ENCODE measurements around the gene NRG2. TPM values are rescaled to one million over a fixed set of nuclear protein-coding genes. Genes with fewer than 3 reads are reported as not detected.

Gene NRG2
- total RNA-seq = under 1 TPM; 0.11 to 0.17 TPM
- polyA plus RNA-seq = under 1 TPM in 1 of 2 donors, not detected in 1; 0.15 TPM

DNA sequence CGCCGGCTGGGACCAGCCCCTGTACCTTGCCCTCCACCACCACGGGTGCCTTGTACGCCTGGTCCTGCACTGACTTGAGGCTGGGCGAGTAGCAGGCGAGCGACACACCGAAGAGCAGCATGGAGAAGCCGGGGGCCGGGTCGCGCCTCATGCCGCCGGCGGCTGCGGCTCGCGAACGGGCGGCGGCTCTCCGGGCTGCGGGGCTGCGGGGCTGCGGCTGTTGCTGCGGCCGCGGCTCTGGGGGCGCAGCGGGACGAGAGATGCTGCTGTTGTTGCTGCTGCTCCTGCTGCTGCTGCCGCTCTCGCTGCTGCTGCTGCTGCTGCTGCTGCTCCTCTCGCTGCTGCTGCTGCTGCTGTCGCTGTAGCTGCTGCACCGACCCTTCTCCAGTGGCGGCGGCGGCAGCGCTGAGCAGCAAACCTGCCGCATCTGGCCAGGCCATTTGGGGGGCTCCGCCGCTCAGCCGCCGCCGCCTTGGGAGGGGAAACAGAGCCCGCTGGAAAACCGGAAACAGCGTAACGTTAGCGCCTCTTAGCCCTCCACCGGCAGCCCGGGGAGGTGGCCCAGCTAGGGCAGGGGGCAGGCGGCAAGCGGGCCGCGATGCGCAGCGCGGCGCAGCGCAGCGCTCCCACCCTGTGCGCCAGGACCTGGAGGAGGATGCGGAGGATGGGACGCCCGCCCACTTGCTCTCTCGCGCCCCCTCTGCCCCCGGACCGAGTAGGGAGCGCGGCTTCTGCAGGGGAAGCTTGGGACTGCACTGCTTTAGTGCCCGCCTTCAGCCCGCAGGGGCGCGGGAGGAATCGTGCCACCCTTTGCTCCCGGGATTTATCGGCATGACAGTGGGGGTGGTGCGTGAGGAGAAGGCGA is at the start of gene NRG2:
Gene NRG2 (minus strand): TSS at position 657 of the 865 bp plus-strand sequence.
- ChIA-PET POLR2A (ENCODE audit: partially characterized antibody) (interaction anchor here (1.0 kb wide), 1 partner anchor 12 kb away, joined by 3 read pairs; no protein-coding TSS in a partner anchor), CTCF (ENCODE audit: partially characterized antibody) (interaction anchor here (1.1 to 1.8 kb wide), 2 partner anchors 15 to 74 kb away, joined by 3 to 5 read pairs; no protein-coding TSS in a partner anchor)
- peak within 1 kb of the TSS; percentile 56 to 82 (median 74) for H3K4me3 Mint-ChIP-seq
- H3K36me3 Mint-ChIP-seq = no peaks in the 10 kb centered on the region
- no peak within 1 kb of the TSS for H3K27ac ChIP-seq (ENCODE audit: low read depth, low read length)
- peaks cover 27% of the 10 kb centered on the region for H3K27me3 ChIP-seq (ENCODE audit: insufficient read depth, low read length)
- no peaks in the 10 kb centered on the region for H3K36me3 ChIP-seq (ENCODE audit: insufficient read depth, low read length)
- no peaks in the 10 kb centered on the region for H3K9me3 Mint-ChIP-seq
- intact Hi-C loops (cut with micrococcal nuclease) = no loop called here
- H3K27ac Mint-ChIP-seq = no peak within 1 kb of the TSS
- peak within 1 kb of the TSS in 1 of 2 donors; percentile 33 for H3K4me3 ChIP-seq (ENCODE audit: low read length in 2 of 2)
- peaks cover 34 to 48% of the 10 kb centered on the region in 2 donors for H3K27me3 Mint-ChIP-seq
- DNase-seq = peak; percentile 39 to 60 (median 42)
- no peaks in the 10 kb centered on the region for H3K9me3 ChIP-seq (ENCODE audit: control insufficient read depth in 1 of 2, low read length in 2 of 2)
- peaks cover 19% of the 10 kb centered on the region for H3K4me1 ChIP-seq (ENCODE audit: insufficient read depth, low read length)
- H3K4me1 Mint-ChIP-seq = peaks cover 9 to 46% (median 26%) of the 10 kb centered on the region in 4 donors

DNA sequence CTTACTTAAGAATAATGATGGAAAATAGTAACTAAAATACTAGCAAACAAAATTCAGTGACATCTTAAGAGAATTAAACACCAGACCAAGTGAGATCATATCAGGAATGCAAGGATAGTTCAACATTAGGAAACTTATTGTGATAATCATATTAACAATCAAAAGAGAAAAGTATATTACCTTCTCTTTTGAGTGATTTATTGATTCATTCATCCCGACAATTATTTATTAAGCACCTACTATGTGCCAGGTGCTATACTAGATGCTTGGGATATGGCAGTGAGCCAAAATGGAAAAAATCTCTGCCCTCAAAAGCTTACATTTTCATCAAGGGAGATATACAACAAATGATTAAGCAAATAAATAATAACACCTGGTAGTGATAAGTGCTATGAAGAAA is 47.2 kb upstream of the NRG2 start:
- H3K4me1 ChIP-seq (ENCODE audit: insufficient read depth, low read length) = no peaks in the 10 kb centered on the region
- H3K27me3 Mint-ChIP-seq = peaks cover 14 to 18% of the 10 kb centered on the region in 2 donors
- no peak overlapping the region for H3K4me3 ChIP-seq (ENCODE audit: low read length in 2 of 2)
- H3K9me3 ChIP-seq (ENCODE audit: control insufficient read depth in 1 of 2, low read length in 2 of 2) = peaks cover 0 to 13% of the 10 kb centered on the region in 2 donors
- intact Hi-C loops (cut with micrococcal nuclease) = no loop called here
- peaks cover 6 to 11% of the 10 kb centered on the region in 2 donors for H3K36me3 Mint-ChIP-seq
- H3K4me1 Mint-ChIP-seq = no peaks in the 10 kb centered on the region
- no peaks in the 10 kb centered on the region for H3K36me3 ChIP-seq (ENCODE audit: insufficient read depth, low read length)
- POLR2A ChIA-PET (ENCODE audit: partially characterized antibody) = no interaction called here
- H3K27ac Mint-ChIP-seq = no peak overlapping the region
- H3K4me3 Mint-ChIP-seq = no peak overlapping the region
- CTCF ChIA-PET (ENCODE audit: partially characterized antibody) = no interaction called here
- no peak for DNase-seq
- H3K9me3 Mint-ChIP-seq = peaks cover 0 to 28% (median 22%) of the 10 kb centered on the region in 8 donors
- H3K27me3 ChIP-seq (ENCODE audit: insufficient read depth, low read length) = no peaks in the 10 kb centered on the region
- no peak overlapping the region for H3K27ac ChIP-seq (ENCODE audit: low read depth, low read length)

DNA sequence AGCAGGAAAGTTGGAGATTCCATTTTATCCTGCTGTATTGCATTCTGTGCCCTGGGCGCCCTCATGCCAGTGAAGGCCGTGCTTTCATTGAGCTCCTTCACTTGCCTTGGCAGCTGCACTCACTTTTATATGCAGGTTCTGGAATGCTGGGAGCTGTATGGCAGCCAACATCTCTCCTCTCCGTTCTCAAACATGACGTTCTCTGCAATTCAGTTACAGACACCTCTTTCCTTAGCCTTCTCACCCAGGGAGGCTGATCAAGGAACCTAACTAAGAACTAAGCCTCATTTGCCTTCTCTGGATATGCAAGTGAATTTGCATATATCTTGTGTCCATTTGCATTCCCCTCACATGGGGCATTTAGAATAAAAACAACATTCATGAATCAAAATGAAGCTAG is 41.4 kb upstream of the NRG2 start:
- CTCF ChIA-PET (ENCODE audit: partially characterized antibody) = interaction anchor here (1.4 to 1.5 kb wide), 2 partner anchors 22 to 59 kb away, joined by 3 read pairs; no protein-coding TSS in a partner anchor
- Mint-ChIP-seq H3K27ac (no peak overlapping the region), H3K27me3 (peaks cover 9 to 16% of the 10 kb centered on the region in 2 donors), H3K9me3 (peaks cover 0 to 7% (median 5%) of the 10 kb centered on the region in 8 donors), H3K4me1 (no peaks in the 10 kb centered on the region), H3K4me3 (no peak overlapping the region), H3K36me3 (no peaks in the 10 kb centered on the region)
- Histone ChIP-seq H3K4me1 (ENCODE audit: insufficient read depth, low read length) (no peaks in the 10 kb centered on the region), H3K36me3 (ENCODE audit: insufficient read depth, low read length) (no peaks in the 10 kb centered on the region), H3K27ac (ENCODE audit: low read depth, low read length) (no peak overlapping the region), H3K27me3 (ENCODE audit: insufficient read depth, low read length) (no peaks in the 10 kb centered on the region), H3K4me3 (ENCODE audit: low read length in 2 of 2) (no peak overlapping the region), H3K9me3 (ENCODE audit: control insufficient read depth in 1 of 2, low read length in 2 of 2) (peaks cover 0 to 4% of the 10 kb centered on the region in 2 donors)
- POLR2A ChIA-PET (ENCODE audit: partially characterized antibody) = no interaction called here
- intact Hi-C loops (cut with micrococcal nuclease) = no loop called here
- no peak for DNase-seq

DNA sequence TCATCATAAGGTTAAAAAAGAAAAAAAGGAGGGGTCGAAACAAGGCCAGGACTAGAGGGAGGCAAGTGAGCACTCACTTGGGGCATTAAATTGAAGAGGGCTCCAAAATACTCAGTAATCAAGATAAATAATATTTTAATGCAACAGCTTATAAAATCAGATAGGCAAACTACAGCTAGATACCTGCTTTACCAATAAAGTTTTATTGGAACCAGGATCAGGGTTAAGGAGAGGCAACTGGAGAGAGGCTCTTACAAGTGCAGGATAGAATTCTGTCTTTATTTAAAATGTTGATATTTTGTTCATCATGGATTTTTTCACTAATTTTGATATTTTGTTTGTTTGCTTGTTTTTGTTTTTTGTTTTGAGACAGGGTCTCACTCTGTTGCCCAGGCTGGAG is 40.6 kb upstream of the NRG2 start:
- H3K9me3 ChIP-seq (ENCODE audit: control insufficient read depth in 1 of 2, low read length in 2 of 2) = no peaks in the 10 kb centered on the region
- no peak for DNase-seq
- no peaks in the 10 kb centered on the region for H3K27me3 ChIP-seq (ENCODE audit: insufficient read depth, low read length)
- no peaks in the 10 kb centered on the region for H3K4me1 Mint-ChIP-seq
- H3K36me3 Mint-ChIP-seq = no peaks in the 10 kb centered on the region
- no peaks in the 10 kb centered on the region for H3K4me1 ChIP-seq (ENCODE audit: insufficient read depth, low read length)
- CTCF ChIA-PET (ENCODE audit: partially characterized antibody) = interaction anchor here (1.0 to 1.5 kb wide), 3 partner anchors 11 to 60 kb away, joined by 3 read pairs; no protein-coding TSS in a partner anchor
- intact Hi-C loops (cut with micrococcal nuclease) = no loop called here
- H3K27me3 Mint-ChIP-seq = peaks cover 11 to 21% of the 10 kb centered on the region in 2 donors
- H3K4me3 Mint-ChIP-seq = no peak overlapping the region
- no peak overlapping the region for H3K27ac ChIP-seq (ENCODE audit: low read depth, low read length)
- no peaks in the 10 kb centered on the region for H3K9me3 Mint-ChIP-seq
- no peak overlapping the region for H3K27ac Mint-ChIP-seq
- no peak overlapping the region for H3K4me3 ChIP-seq (ENCODE audit: low read length in 2 of 2)
- no peaks in the 10 kb centered on the region for H3K36me3 ChIP-seq (ENCODE audit: insufficient read depth, low read length)
- POLR2A ChIA-PET (ENCODE audit: partially characterized antibody) = no interaction called here

DNA sequence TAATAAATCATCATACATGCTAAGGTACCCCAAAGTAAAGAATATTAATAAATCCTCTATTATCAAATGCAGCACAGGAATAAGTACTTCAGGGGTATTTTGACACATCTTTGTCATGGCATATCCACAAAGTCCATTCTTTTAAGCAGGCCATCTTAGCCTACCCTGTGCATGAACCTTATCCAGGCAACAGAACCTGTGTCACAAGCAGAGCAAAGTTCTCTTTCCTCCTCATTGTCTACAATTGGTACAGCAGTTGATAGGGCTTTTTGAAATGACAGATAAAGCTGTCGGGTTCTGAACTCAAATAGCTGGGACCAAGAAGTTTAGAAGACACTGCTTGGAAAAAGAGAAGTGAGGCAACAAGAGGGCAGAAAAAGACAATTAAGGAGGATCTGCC is 40.0 kb upstream of the NRG2 start:
- H3K4me1 ChIP-seq (ENCODE audit: insufficient read depth, low read length) = no peaks in the 10 kb centered on the region
- intact Hi-C loops (cut with micrococcal nuclease) = no loop called here
- H3K27me3 ChIP-seq (ENCODE audit: insufficient read depth, low read length) = no peaks in the 10 kb centered on the region
- DNase-seq = no peak
- H3K27me3 Mint-ChIP-seq = peaks cover 11 to 21% of the 10 kb centered on the region in 2 donors
- ChIA-PET POLR2A (ENCODE audit: partially characterized antibody) (no interaction called here), CTCF (ENCODE audit: partially characterized antibody) (interaction anchor here (1.0 to 1.4 kb wide), 2 partner anchors 10 to 61 kb away, joined by 3 read pairs; no protein-coding TSS in a partner anchor)
- no peaks in the 10 kb centered on the region for H3K4me1 Mint-ChIP-seq
- no peak overlapping the region for H3K27ac Mint-ChIP-seq
- H3K9me3 ChIP-seq (ENCODE audit: control insufficient read depth in 1 of 2, low read length in 2 of 2) = no peaks in the 10 kb centered on the region
- H3K36me3 Mint-ChIP-seq = no peaks in the 10 kb centered on the region
- H3K9me3 Mint-ChIP-seq = no peaks in the 10 kb centered on the region
- H3K36me3 ChIP-seq (ENCODE audit: insufficient read depth, low read length) = no peaks in the 10 kb centered on the region
- H3K4me3 ChIP-seq (ENCODE audit: low read length in 2 of 2) = no peak overlapping the region
- H3K4me3 Mint-ChIP-seq = no peak overlapping the region
- H3K27ac ChIP-seq (ENCODE audit: low read depth, low read length) = no peak overlapping the region

DNA sequence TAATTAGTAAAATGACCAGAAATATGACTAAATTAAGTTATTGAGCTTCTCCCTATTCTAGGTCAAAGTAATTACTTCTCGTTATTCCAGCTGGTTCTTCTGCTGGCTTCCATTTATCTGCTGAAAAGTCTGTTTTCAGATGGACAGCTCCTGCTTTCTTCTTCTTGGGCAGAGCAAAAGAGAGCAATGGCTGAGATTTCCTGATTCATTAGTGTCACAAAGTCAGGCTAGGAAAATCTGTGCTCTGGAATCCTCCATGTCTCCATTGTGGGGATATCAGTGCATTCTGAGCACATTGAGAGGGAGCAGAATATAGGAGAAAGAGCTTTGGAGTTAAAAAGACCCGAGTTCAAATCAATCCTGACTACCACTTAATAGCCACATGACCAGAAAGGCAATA is 33.7 kb upstream of the NRG2 start:
- peaks cover 15 to 19% of the 10 kb centered on the region in 2 donors for H3K27me3 Mint-ChIP-seq
- no peaks in the 10 kb centered on the region for H3K9me3 ChIP-seq (ENCODE audit: control insufficient read depth in 1 of 2, low read length in 2 of 2)
- H3K36me3 ChIP-seq (ENCODE audit: insufficient read depth, low read length) = no peaks in the 10 kb centered on the region
- H3K4me3 Mint-ChIP-seq = no peak overlapping the region
- H3K4me1 Mint-ChIP-seq = no peaks in the 10 kb centered on the region
- no peak overlapping the region for H3K4me3 ChIP-seq (ENCODE audit: low read length in 2 of 2)
- H3K27me3 ChIP-seq (ENCODE audit: insufficient read depth, low read length) = peaks cover 7% of the 10 kb centered on the region
- H3K4me1 ChIP-seq (ENCODE audit: insufficient read depth, low read length) = no peaks in the 10 kb centered on the region
- intact Hi-C loops (cut with micrococcal nuclease) = no loop called here
- ChIA-PET CTCF (ENCODE audit: partially characterized antibody) (interaction anchor here (8.3 to 9.4 kb wide), 2 partner anchors 65 to 78 kb away, joined by 175 to 257 read pairs; no protein-coding TSS in a partner anchor), POLR2A (ENCODE audit: partially characterized antibody) (interaction anchor here (0.8 kb wide), 1 partner anchor 32 kb away, joined by 3 read pairs; no protein-coding TSS in a partner anchor)
- DNase-seq = no peak
- no peak overlapping the region for H3K27ac ChIP-seq (ENCODE audit: low read depth, low read length)
- H3K27ac Mint-ChIP-seq = no peak overlapping the region
- no peaks in the 10 kb centered on the region for H3K36me3 Mint-ChIP-seq
- no peaks in the 10 kb centered on the region for H3K9me3 Mint-ChIP-seq

DNA sequence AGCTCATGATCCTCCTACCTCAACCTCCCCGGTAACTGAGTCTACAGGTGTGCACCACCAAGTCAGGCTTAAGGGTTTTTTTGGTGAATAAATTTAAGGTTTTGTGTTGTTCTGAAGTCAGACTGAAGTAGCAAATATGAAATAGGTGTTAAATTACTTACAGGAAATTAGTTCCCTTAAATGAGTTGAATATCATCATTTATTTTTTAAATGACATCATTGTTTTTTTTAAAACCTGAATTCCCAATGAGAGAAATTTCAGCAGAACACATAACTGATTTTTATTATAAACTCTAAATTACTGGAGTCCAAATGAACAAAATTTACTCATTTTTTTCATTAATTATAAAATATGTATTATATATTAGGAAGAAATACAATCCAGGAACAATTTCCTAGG is 33.0 kb upstream of the NRG2 start:
- no peak for DNase-seq
- H3K9me3 Mint-ChIP-seq = no peaks in the 10 kb centered on the region

More for the DNA sequence above, 33.0 kb upstream of the NRG2 start:
- Mint-ChIP-seq H3K27ac (no peak overlapping the region), H3K27me3 (peaks cover 15 to 19% of the 10 kb centered on the region in 2 donors), H3K4me3 (no peak overlapping the region), H3K4me1 (no peaks in the 10 kb centered on the region), H3K36me3 (no peaks in the 10 kb centered on the region)
- Histone ChIP-seq H3K36me3 (ENCODE audit: insufficient read depth, low read length) (no peaks in the 10 kb centered on the region), H3K27ac (ENCODE audit: low read depth, low read length) (no peak overlapping the region), H3K4me1 (ENCODE audit: insufficient read depth, low read length) (no peaks in the 10 kb centered on the region), H3K9me3 (ENCODE audit: control insufficient read depth in 1 of 2, low read length in 2 of 2) (no peaks in the 10 kb centered on the region), H3K4me3 (ENCODE audit: low read length in 2 of 2) (no peak overlapping the region), H3K27me3 (ENCODE audit: insufficient read depth, low read length) (peaks cover 7% of the 10 kb centered on the region)
- ChIA-PET CTCF (ENCODE audit: partially characterized antibody) (interaction anchor here (8.3 to 9.4 kb wide), 2 partner anchors 66 to 79 kb away, joined by 175 to 257 read pairs; no protein-coding TSS in a partner anchor), POLR2A (ENCODE audit: partially characterized antibody) (no interaction called here)
- intact Hi-C loops (cut with micrococcal nuclease) = no loop called here
